Neural progenitor cell (in vitro differentiated cells): Measurements from ENCODE around the gene MICALL2.
A peak's percentile ranks its signal among the peaks of the same experiment; 100 is the strongest.

Experiments
- CTCF ChIP-seq: fragments of 200-600 bp; sonication (generic); IDR thresholded peaks from 2 replicates; pipeline ENCODE4 v1.5.1; 2017; ENCODE audit warnings: antibody characterized with exemption, mild to moderate bottlenecking
- EZH2 ChIP-seq: fragments of 200-600 bp; sonication (generic); IDR thresholded peaks from 2 replicates; pipeline ENCODE4 v1.6.1; 2017; ENCODE audit warnings: antibody characterized with exemption, mild to moderate bottlenecking, moderate library complexity
- EZH2phosphoT487 ChIP-seq: fragments of 200-600 bp; sonication (generic); IDR thresholded peaks from 2 replicates; pipeline ENCODE4 v1.6.1; 2017; ENCODE audit warnings: antibody characterized with exemption

GRCh38 chr7:1473864-1474512 is 14.7 kb upstream of the MICALL2 start:
- TF ChIP-seq EZH2 (no peak), CTCF (peak; percentile 83), EZH2phosphoT487 (no peak)
